Activated T-cell treated with anti-CD3 and anti-CD28 coated beads for 4 hours (primary cell): ENCODE results near the gene CUBN.

Experiments used
- DNase-seq: peaks from one replicate; pipeline ENCODE4 v3.0.0-alpha.2; 2020

CUBN gene

GRCh38 chr10:17006631-17007417 is 122.8 kb downstream of the CUBN start:
- no peak for DNase-seq

- no peak for DNase-seq
Measured at GRCh38 chr10:17005621-17006566, 123.7 kb downstream of the CUBN start.

- DNase-seq: no peak
Measured at GRCh38 chr10:17004801-17005380, 124.7 kb downstream of the CUBN start.

GRCh38 chr10:17003651-17004286 is 125.8 kb downstream of the CUBN start:
- DNase-seq: no peak

- peak; percentile 61 for DNase-seq
Measured at GRCh38 chr10:17003151-17003550, 126.5 kb downstream of the CUBN start.

- DNase-seq: no peak
Measured at GRCh38 chr10:17001961-17002749, 127.5 kb downstream of the CUBN start.

DNA sequence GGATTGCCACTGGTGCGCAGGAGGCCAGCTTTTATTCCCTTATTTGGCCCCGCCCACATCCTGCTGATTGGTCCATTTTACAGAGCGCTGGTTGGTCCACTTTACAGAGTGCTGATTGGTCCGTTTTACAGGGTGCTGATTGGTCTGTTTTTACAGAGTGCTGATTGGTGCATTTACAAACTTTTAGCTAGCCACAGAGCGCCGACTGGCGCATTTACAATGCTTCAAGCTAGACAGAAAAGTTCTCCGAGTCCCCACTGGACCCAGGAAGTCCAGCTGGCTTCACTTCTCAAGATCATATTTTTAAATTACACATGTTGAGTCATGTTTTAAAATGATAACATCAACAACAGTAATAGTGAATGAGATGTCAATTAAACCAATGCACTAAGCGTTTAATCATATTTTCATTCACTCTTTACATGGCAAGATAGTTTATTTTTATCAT is 128.3 kb downstream of the CUBN start:
- no peak for DNase-seq

DNA sequence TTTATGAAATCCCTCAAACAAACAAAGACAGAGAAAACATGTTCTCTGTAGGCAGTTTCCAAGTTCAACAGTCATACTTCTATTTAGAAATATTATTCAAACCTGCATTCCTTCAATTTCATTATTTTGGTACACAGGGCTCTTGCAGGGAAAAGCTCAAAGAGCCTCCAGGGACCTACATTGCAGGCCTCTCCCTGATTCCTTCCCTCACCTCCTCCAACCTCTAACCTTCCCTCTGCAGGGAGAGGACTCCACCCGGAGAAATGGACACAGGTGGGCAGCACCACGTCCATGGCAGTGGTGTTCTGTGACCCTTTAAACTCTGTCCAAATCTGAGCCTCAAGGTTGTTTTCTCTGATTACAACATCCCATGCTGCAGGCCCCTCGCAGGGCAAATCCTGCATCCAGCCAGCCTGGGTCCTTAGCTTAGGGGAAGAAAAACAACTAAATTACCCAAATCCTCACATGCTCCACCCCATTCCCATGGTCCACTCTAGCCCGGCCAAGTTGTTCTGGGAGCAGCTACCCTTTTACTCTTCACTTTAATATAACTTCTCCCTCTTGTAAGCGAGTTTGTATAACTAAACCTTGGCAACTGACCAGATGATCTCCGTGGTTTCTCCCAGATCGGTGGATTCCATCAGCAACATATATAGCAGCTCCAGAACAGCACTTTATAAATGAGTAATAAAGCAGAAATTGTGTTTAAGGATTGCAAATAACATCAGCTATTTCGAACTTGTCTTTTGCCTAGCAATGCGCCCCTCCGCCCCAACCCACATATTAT is 129.8 kb downstream of the CUBN start:
- DNase-seq: no peak

DNA sequence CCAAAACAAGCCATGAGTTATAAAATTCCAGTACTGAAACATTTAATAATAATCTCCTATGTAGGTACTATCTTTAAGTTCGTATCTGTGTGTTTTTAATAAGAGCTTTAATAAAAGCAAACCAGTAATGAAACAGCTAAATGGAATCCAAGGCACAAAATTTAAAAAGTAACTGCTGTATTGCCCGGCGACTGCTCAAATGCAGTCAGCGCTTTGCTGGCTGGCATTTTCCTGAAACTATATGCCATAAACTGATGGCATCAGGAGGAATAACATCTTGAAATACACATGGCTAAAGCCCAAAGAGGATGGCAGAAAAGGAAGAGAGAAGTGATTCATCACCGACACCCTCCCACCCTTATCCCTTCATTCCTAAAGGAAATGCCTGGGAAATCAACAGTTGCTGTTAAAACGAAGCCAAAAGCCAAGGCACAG is 133.1 kb downstream of the CUBN start:
- DNase-seq: no peak

DNA sequence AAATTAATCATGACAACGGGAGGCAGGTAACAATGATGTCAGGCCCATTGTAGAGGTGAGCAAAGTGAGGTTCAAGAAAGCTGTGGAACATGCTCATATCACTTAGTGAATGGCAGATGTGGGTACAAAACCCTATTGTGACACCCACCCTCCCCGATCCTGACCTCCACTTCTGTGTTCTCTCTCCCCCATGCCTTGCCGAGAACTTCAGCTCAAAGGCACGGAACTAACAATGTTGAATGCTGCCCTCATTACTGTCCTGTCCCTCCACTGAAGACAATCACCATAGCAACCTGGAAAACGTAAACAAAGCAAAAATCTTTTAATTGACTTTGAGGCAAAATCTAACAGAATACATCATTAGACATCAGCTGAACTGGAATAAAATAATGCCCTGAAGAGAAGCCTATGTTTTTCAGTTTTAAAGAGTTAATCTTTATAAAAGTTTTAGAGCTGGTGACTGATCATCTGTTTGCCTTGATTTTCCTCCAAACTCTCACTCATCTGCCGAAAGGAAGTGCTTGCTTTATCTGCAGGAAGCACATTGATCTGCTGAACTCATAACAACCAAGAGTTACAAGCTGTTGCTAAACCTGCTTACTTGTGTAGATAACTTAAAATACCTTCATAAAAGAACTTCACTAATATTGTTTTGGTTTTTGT is 133.6 kb downstream of the CUBN start:
- no peak for DNase-seq

DNA sequence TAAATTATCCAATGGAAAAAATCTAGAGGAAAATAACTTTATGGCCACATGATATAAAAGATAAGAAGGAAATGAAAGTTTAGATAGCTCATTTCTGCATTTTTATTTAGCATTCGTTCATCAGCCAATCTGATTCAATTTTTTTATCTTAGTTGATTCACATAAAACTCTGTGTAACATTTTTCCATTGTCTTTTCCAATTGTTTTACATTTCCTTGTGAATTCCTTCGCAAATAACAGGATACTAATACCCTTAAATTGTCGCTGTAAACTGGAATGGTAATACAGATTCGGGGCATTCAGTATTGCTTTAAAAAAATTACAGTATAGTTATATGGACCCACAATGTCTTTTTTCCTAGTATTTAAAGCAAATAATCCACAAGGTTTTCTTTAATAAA is 136.4 kb downstream of the CUBN start:
- no peak for DNase-seq

DNA sequence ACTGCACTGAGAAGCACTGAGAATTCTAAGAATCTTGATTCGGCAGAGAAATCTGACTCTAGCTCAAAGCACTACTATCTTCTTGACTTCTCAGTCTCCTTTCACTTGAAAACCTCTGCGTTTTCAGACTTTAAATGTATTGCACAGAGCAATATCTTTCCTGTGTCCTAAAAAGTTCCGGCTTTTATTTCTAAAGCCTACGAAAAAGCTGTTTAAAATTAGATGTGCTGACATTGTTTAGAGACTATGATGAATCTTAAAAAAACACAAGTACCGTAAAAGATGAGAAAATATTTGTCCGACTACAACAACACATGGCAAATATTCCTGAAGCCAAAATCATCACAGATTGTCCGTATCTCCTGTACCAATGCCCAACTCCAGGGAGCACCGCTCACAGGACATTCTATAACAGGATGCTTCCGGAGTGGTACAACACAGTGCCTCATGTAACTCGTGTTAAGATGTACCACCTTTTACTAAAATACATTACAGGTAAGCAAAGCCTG is 136.9 kb downstream of the CUBN start:
- no peak for DNase-seq

GRCh38 chr10:16991011-16991410 is 138.6 kb downstream of the CUBN start:
- no peak for DNase-seq

DNA sequence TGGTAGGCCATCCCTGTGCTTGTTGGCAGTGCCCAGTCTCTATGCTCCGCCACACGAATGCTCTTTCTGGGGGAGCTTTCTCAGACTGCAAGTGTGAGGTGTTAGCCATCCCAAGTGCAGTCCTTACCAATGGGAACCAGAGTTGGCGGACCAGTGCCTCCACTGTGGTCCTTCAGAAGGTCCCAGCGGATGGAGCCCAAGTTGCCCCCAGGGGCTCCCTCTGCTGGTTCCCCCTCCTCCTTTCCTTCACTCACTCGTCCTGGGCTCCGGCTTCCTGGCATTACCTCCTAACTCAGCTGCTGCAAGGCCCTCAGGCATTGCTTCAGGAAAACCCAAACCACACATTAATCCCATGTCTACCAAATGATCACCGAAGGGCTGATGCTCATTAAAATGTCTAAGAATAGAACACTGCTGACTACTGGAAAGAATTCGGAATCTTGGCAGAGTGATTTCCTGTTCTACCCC is 139.8 kb downstream of the CUBN start:
- no peak for DNase-seq

- DNase-seq: no peak
Measured at GRCh38 chr10:16988900-16989299, 140.7 kb downstream of the CUBN start.

DNA sequence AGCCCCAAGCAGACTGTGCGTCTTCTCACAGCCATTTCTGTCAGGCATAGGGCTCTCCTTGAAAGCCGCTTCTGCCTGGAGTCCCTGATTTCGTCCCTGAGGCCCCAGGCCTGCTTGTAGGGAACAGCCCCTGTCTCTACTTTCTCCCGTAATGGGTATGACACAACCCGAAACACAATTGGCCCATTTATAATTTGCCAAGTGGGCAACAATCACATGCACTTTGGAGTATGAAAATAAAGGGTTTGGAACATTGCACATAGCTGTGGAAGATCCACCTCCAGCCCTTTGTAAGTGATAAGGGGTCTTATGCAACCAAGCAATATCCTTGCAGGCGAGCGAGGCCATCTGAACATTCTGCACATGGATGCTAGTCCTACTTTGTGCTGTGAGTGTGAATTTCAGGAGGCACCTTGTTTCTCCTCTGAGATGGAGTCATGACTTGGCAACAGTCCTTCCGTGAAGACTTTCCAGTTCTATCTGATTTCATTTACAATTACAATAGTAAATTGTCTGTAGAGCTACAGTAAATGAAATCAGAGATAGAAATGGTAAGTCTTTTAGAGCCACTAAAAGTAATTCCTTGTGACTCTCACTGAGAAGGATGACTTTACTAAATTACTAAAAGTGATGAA is 141.5 kb downstream of the CUBN start:
- no peak for DNase-seq

- DNase-seq: no peak
Measured at GRCh38 chr10:16987206-16987621, 142.4 kb downstream of the CUBN start.

- DNase-seq: no peak
Measured at GRCh38 chr10:16986406-16987205, 143.0 kb downstream of the CUBN start.

- DNase-seq: no peak
Measured at GRCh38 chr10:16986082-16986405, 143.6 kb downstream of the CUBN start.
